Keratinocyte (primary cell): ENCODE results near the gene PHETA1. TPM values are rescaled to one million over a fixed set of nuclear protein-coding genes. Genes with fewer than 3 reads are reported as not detected.

Experiments
- DNase-seq: peaks from one replicate; pipeline ENCODE4 v3.0.0-alpha.2; 2011; ENCODE audit warnings: low read depth, missing footprints, low spot score
- FAIRE-seq: peaks from 2 replicates; lab custom pipeline; 2011; peaks lifted over from hg19 to GRCh38; lab: Jason Lieb, UNC
- H2AFZ ChIP-seq: 2 replicates; pipeline ENCODE4 v1.6.0; 2012; ENCODE audit warnings: low read length, control low read depth, inconsistent platforms; ENCODE audit not compliant: control insufficient read depth
- H3K27ac ChIP-seq: 2 replicates; pipeline ENCODE4 v1.5.1; 2011; ENCODE audit warnings: low read length; ENCODE audit not compliant: control insufficient read depth, insufficient read depth
- H3K27me3 ChIP-seq: 3 replicates; pipeline ENCODE4 v1.6.0; 2011; ENCODE audit warnings: low read length; ENCODE audit not compliant: control insufficient read depth, insufficient read depth; ENCODE audit errors: extremely low read depth
- H3K36me3 ChIP-seq, 2 experiments: 2 replicates in 1 of 2; 3 replicates in 1 of 2; pipeline ENCODE4 v1.5.1; 2011; ENCODE audit warnings: low read length in 2 of 2, mild to moderate bottlenecking in 1 of 2; ENCODE audit not compliant: control insufficient read depth in 2 of 2, insufficient read depth in 2 of 2; ENCODE audit errors: extremely low read depth in 1 of 2
- H3K4me1 ChIP-seq: 3 replicates; pipeline ENCODE4 v1.5.1; 2011; ENCODE audit warnings: low read length; ENCODE audit not compliant: control insufficient read depth, insufficient read depth; ENCODE audit errors: extremely low read depth
- H3K4me2 ChIP-seq: 3 replicates; pipeline ENCODE4 v1.6.0; 2011; ENCODE audit warnings: low read depth, low read length; ENCODE audit not compliant: control insufficient read depth, insufficient read depth; ENCODE audit errors: extremely low read depth
- H3K4me3 ChIP-seq, 3 experiments: fragments of 200-600 bp in 1 of 3; sonication (generic) in 1 of 3; 2 replicates in 2 of 3; 3 replicates in 1 of 3; pipeline ENCODE4 v1.5.1; 2011 to 2016; ENCODE audit warnings: low read length in 3 of 3, mild to moderate bottlenecking in 3 of 3, control low read depth in 2 of 3, inconsistent platforms in 1 of 3, low read depth in 1 of 3, mixed read lengths in 1 of 3, mixed run types in 1 of 3, moderate library complexity in 1 of 3; ENCODE audit not compliant: control insufficient read depth in 2 of 3, insufficient read depth in 2 of 3; ENCODE audit errors: extremely low read depth in 1 of 3
- H3K79me2 ChIP-seq: 2 replicates; pipeline ENCODE4 v1.6.0; 2012; ENCODE audit warnings: low read length; ENCODE audit not compliant: control insufficient read depth, insufficient read depth
- H3K9ac ChIP-seq: 3 replicates; pipeline ENCODE4 v1.6.0; 2011; ENCODE audit warnings: low read length; ENCODE audit not compliant: control insufficient read depth, insufficient read depth; ENCODE audit errors: extremely low read depth
- H3K9me1 ChIP-seq: 3 replicates; pipeline ENCODE4 v1.6.0; 2011; ENCODE audit warnings: low read length; ENCODE audit not compliant: control insufficient read depth, insufficient read depth; ENCODE audit errors: extremely low read depth
- H3K9me3 ChIP-seq: 2 replicates; pipeline ENCODE4 v1.5.1; 2012; ENCODE audit warnings: low read depth, low read length; ENCODE audit not compliant: control insufficient read depth
- H4K20me1 ChIP-seq: 3 replicates; pipeline ENCODE4 v1.6.0; 2011; ENCODE audit warnings: low read length; ENCODE audit not compliant: control insufficient read depth, insufficient read depth; ENCODE audit errors: extremely low read depth
- CTCF ChIP-seq, 3 experiments: IDR thresholded peaks in 1 of 3; conservative IDR thresholded peaks in 1 of 3; optimal IDR thresholded peaks in 1 of 3; 2 replicates in 2 of 3; 3 replicates in 1 of 3; pipeline versions ENCODE3 to v1.5.1; 2011; ENCODE audit warnings: low read length in 3 of 3, mild to moderate bottlenecking in 3 of 3, moderate library complexity in 2 of 3, control low read depth in 1 of 3, inconsistent platforms in 1 of 3; ENCODE audit not compliant: insufficient read depth in 2 of 3; ENCODE audit errors: extremely low read depth in 1 of 3
- EZH2 ChIP-seq: IDR thresholded peaks from one replicate; pipeline ENCODE4 v1.6.1; 2012; ENCODE audit warnings: inconsistent platforms, mild to moderate bottlenecking, low read length, moderate library complexity
- dilution Hi-C: fragments of 300-500 bp; cut with MboI; formaldehyde crosslinking; loops from one replicate; pipeline ENCODE4 v1.7.0; 2020; ENCODE audit warnings: low sequenced_read_pairs; ENCODE audit not compliant: extremely low pct_ligation_motif_present
- polyA plus RNA-seq, 5 experiments: library from polyadenylated mRNA; depleted of rRNA in 3 of 5; stranded (reverse) in 3 of 5; stranded (forward) in 1 of 5; unstranded in 1 of 5; fragments of >200 nt; gene quantifications; 1 replicate in 1 of 5; 2 replicates in 3 of 5; 3 replicates in 1 of 5; pipeline versions ENCODE4 v1.2.1 to v1.2.3, GENCODE V29; 2011 to 2012; ENCODE audit warnings: missing spikeins in 2 of 5, low read depth in 1 of 5, low replicate concordance in 1 of 5

Gene PHETA1
- polyA plus RNA-seq, 1 donor (not counting 4 experiments of a cell fraction or from before 2014, with no cell fraction given) = 1.7 TPM

GRCh38 chr12:111412830-111413441 is 44.0 kb upstream of the PHETA1 start:
- no peaks in the 10 kb centered on the region for H3K9me3 ChIP-seq
- no peak overlapping the region for H2AFZ ChIP-seq
- H3K9ac ChIP-seq = no peak overlapping the region
- H3K4me2 ChIP-seq = no peak overlapping the region
- peaks cover 69% of the 10 kb centered on the region for H3K79me2 ChIP-seq
- H3K27ac ChIP-seq = no peak overlapping the region
- no peak overlapping the region for H3K4me3 ChIP-seq
- H3K36me3 ChIP-seq = peaks cover 0 to 14% of the 10 kb centered on the region in 2 experiments
- peaks cover 16% of the 10 kb centered on the region for H4K20me1 ChIP-seq
- H3K27me3 ChIP-seq = no peaks in the 10 kb centered on the region
- FAIRE-seq (no peak), DNase-seq (no peak)
- peaks cover 31% of the 10 kb centered on the region for H3K4me1 ChIP-seq
- TF ChIP-seq CTCF (optimal IDR thresholded peaks at IDR 0.05 in 1 of 3, IDR thresholded peaks at IDR 0.05 in 1 of 3, conservative IDR thresholded peaks at IDR 0.05 in 1 of 3; ENCODE audit: extremely low read depth in 1 of 3, insufficient read depth in 2 of 3, low read length in 3 of 3) (no peak), EZH2 (no peak)
- peaks cover 4% of the 10 kb centered on the region for H3K9me1 ChIP-seq
- dilution Hi-C loops = no loop called here

- Histone ChIP-seq H3K79me2 (peaks cover 70% of the 10 kb centered on the region), H2AFZ (no peak overlapping the region), H3K4me2 (no peak overlapping the region), H3K9ac (no peak overlapping the region), H3K4me1 (peaks cover 38% of the 10 kb centered on the region), H3K27me3 (no peaks in the 10 kb centered on the region), H3K27ac (no peak overlapping the region), H3K4me3 (no peak overlapping the region), H3K9me3 (no peaks in the 10 kb centered on the region), H3K9me1 (peaks cover 4% of the 10 kb centered on the region), H4K20me1 (peaks cover 16% of the 10 kb centered on the region), H3K36me3 (peaks cover 0 to 11% of the 10 kb centered on the region in 2 experiments)
- no peak for DNase-seq
- dilution Hi-C loops = no loop called here
- TF ChIP-seq CTCF (optimal IDR thresholded peaks at IDR 0.05 in 1 of 3, IDR thresholded peaks at IDR 0.05 in 1 of 3, conservative IDR thresholded peaks at IDR 0.05 in 1 of 3; ENCODE audit: extremely low read depth in 1 of 3, insufficient read depth in 2 of 3, low read length in 3 of 3) (no peak), EZH2 (no peak)
- FAIRE-seq = no peak
Observed at GRCh38 chr12:111412007-111412829, 43.3 kb upstream of the PHETA1 start.
